Ramos (cell line): ENCODE measurements around the gene STK17A.
"Not testable (repeated sequence)": the region's sequence is repeated elsewhere in the genome, so short reads cannot be mapped to it uniquely, and the experiment has no call there.

ENCODE experiments used
- in situ Hi-C: fragments of 300-500 bp; cut with MboI; formaldehyde crosslinking; loops from one replicate; pipeline ENCODE4 v1.14.3; 2022; ENCODE audit warnings: low sequenced_read_pairs; ENCODE audit not compliant: unreplicated experiment

The STK17A gene

GRCh38 chr7:43650457-43651052 lies 67.6 kb downstream of the STK17A start:
- in situ Hi-C loops: no loop called here

GRCh38 chr7:43652364-43652763 lies 69.5 kb downstream of the STK17A start:
- in situ Hi-C loops: no loop called here

- in situ Hi-C loops: no loop called here
Observed at GRCh38 chr7:43653466-43653865, 70.6 kb downstream of the STK17A start.

GRCh38 chr7:43653891-43654504 lies 71.1 kb downstream of the STK17A start:
- in situ Hi-C loops: no loop called here

- in situ Hi-C loops: no loop called here
Observed at GRCh38 chr7:43655584-43655983, 72.7 kb downstream of the STK17A start.

GRCh38 chr7:43656997-43657396 lies 74.1 kb downstream of the STK17A start:
- in situ Hi-C loops: no loop called here

GRCh38 chr7:43658718-43659548 lies 76.0 kb downstream of the STK17A start:
- in situ Hi-C loops: no loop called here

- in situ Hi-C loops: no loop called here
Observed at GRCh38 chr7:43659549-43659896, 76.6 kb downstream of the STK17A start.

- in situ Hi-C loops: no loop called here
Observed at GRCh38 chr7:43660141-43660540, 77.2 kb downstream of the STK17A start.

GRCh38 chr7:43664681-43665080 lies 81.8 kb downstream of the STK17A start:
- in situ Hi-C loops: no loop called here

GRCh38 chr7:43666938-43667337 lies 84.0 kb downstream of the STK17A start:
- in situ Hi-C loops: no loop called here

- in situ Hi-C loops: no loop called here
Observed at GRCh38 chr7:43668035-43668434, 85.1 kb downstream of the STK17A start.

- in situ Hi-C loops: no loop called here
Observed at GRCh38 chr7:43669286-43670081, 86.6 kb downstream of the STK17A start.

GRCh38 chr7:43671521-43671920 lies 88.6 kb downstream of the STK17A start:
- in situ Hi-C loops: no loop called here

GRCh38 chr7:43673243-43673976 lies 90.5 kb downstream of the STK17A start:
- in situ Hi-C loops: not testable (repeated sequence)

GRCh38 chr7:43674559-43675436 lies 91.9 kb downstream of the STK17A start:
- in situ Hi-C loops: no loop called here
